Stomach smooth muscle (tissue), 2 donors: ENCODE measurements around the gene ST3GAL2.

Source experiments
- H3K27ac ChIP-seq: one replicate; pipeline ENCODE4 v1.7.0; 2013; ENCODE audit warnings: mild to moderate bottlenecking, low read length, inconsistent platforms
- H3K27me3 ChIP-seq, 2 donors: one replicate each; pipeline ENCODE4 v1.7.0; 2013; ENCODE audit warnings: low read length in 2 of 2; ENCODE audit not compliant: insufficient read depth in 2 of 2, control insufficient read depth in 1 of 2
- H3K36me3 ChIP-seq, 2 donors: one replicate each; pipeline ENCODE4 v1.7.0; 2013; ENCODE audit warnings: low read length in 2 of 2; ENCODE audit not compliant: control insufficient read depth in 2 of 2, insufficient read depth in 2 of 2
- H3K4me1 ChIP-seq: one replicate; pipeline ENCODE4 v1.7.0; 2013; ENCODE audit warnings: low read length; ENCODE audit not compliant: control insufficient read depth, insufficient read depth
- H3K4me3 ChIP-seq, 2 donors: one replicate each; pipeline ENCODE4 v1.7.0; 2013; ENCODE audit warnings: low read length in 2 of 2
- H3K9ac ChIP-seq, 2 donors: one replicate each; pipeline ENCODE4 v1.7.0; 2013; ENCODE audit warnings: low read length in 2 of 2, mild to moderate bottlenecking in 1 of 2
- H3K9me3 ChIP-seq, 2 donors: one replicate each; pipeline ENCODE4 v1.7.0; 2013; ENCODE audit warnings: low read length in 2 of 2; ENCODE audit not compliant: control insufficient read depth in 2 of 2
- donor health status: healthy.
- donor health status: Pancreatic carcinoma.

Gene ST3GAL2

GRCh38 chr16:70475054-70475871 lies 36.4 kb upstream of the ST3GAL2 start:
- Histone ChIP-seq H3K9me3 (no peaks in the 10 kb centered on the region), H3K36me3 (peaks cover 26 to 33% of the 10 kb centered on the region in 2 donors)

GRCh38 chr16:70474320-70475053 lies 35.6 kb upstream of the ST3GAL2 start:
- no peak overlapping the region for H3K4me3 ChIP-seq
- H3K27me3 ChIP-seq: no peaks in the 10 kb centered on the region
- no peak overlapping the region for H3K9ac ChIP-seq
- no peak overlapping the region for H3K27ac ChIP-seq
- peaks cover 18 to 29% of the 10 kb centered on the region in 2 donors for H3K36me3 ChIP-seq
- H3K4me1 ChIP-seq: peaks cover 10% of the 10 kb centered on the region
- no peaks in the 10 kb centered on the region for H3K9me3 ChIP-seq

More at GRCh38 chr16:70475054-70475871, 36.4 kb upstream of the ST3GAL2 start:
- Histone ChIP-seq H3K4me3 (no peak overlapping the region), H3K27me3 (no peaks in the 10 kb centered on the region), H3K9ac (no peak overlapping the region), H3K4me1 (peaks cover 10% of the 10 kb centered on the region), H3K27ac (no peak overlapping the region)

- no peaks in the 10 kb centered on the region for H3K27me3 ChIP-seq
- H3K9me3 ChIP-seq: no peaks in the 10 kb centered on the region
- H3K27ac ChIP-seq: no peak overlapping the region
- peaks cover 16 to 24% of the 10 kb centered on the region in 2 donors for H3K36me3 ChIP-seq
- peaks cover 7% of the 10 kb centered on the region for H3K4me1 ChIP-seq
- H3K9ac ChIP-seq: no peak overlapping the region
- H3K4me3 ChIP-seq: no peak overlapping the region
Observed at GRCh38 chr16:70473446-70474319, 34.8 kb upstream of the ST3GAL2 start.

- Histone ChIP-seq H3K27me3 (no peaks in the 10 kb centered on the region), H3K9me3 (no peaks in the 10 kb centered on the region), H3K4me3 (no peak overlapping the region), H3K4me1 (peaks cover 5% of the 10 kb centered on the region), H3K27ac (no peak overlapping the region), H3K9ac (no peak overlapping the region), H3K36me3 (peaks cover 12 to 24% of the 10 kb centered on the region in 2 donors)
Observed at GRCh38 chr16:70472786-70473433, 34.0 kb upstream of the ST3GAL2 start.

- no peak overlapping the region for H3K4me3 ChIP-seq
- no peaks in the 10 kb centered on the region for H3K4me1 ChIP-seq
- H3K27ac ChIP-seq: no peak overlapping the region
- no peaks in the 10 kb centered on the region for H3K27me3 ChIP-seq
- no peak overlapping the region for H3K9ac ChIP-seq
- H3K36me3 ChIP-seq: peaks cover 12 to 16% of the 10 kb centered on the region in 2 donors
- H3K9me3 ChIP-seq: no peaks in the 10 kb centered on the region
Observed at GRCh38 chr16:70470927-70471341, 32.0 kb upstream of the ST3GAL2 start.

- Histone ChIP-seq H3K36me3 (peaks cover 10 to 13% of the 10 kb centered on the region in 2 donors), H3K9ac (no peak overlapping the region), H3K4me3 (no peak overlapping the region), H3K27me3 (no peaks in the 10 kb centered on the region), H3K9me3 (no peaks in the 10 kb centered on the region), H3K27ac (no peak overlapping the region), H3K4me1 (no peaks in the 10 kb centered on the region)
Observed at GRCh38 chr16:70470141-70470926, 31.4 kb upstream of the ST3GAL2 start.

GRCh38 chr16:70468776-70469525 lies 30.1 kb upstream of the ST3GAL2 start:
- Histone ChIP-seq H3K36me3 (peaks cover 8 to 12% of the 10 kb centered on the region in 2 donors), H3K9me3 (no peaks in the 10 kb centered on the region), H3K4me3 (no peak overlapping the region), H3K27me3 (no peaks in the 10 kb centered on the region), H3K27ac (no peak overlapping the region), H3K4me1 (no peaks in the 10 kb centered on the region), H3K9ac (no peak overlapping the region)

- peaks cover 10 to 14% of the 10 kb centered on the region in 2 donors for H3K36me3 ChIP-seq
Observed at GRCh38 chr16:70467608-70468007, 28.7 kb upstream of the ST3GAL2 start.

GRCh38 chr16:70467113-70467512 lies 28.2 kb upstream of the ST3GAL2 start:
- peaks cover 10 to 14% of the 10 kb centered on the region in 2 donors for H3K36me3 ChIP-seq
- H3K4me1 ChIP-seq: no peaks in the 10 kb centered on the region
- H3K9me3 ChIP-seq: no peaks in the 10 kb centered on the region
- H3K9ac ChIP-seq: no peak overlapping the region
- H3K27ac ChIP-seq: no peak overlapping the region
- H3K27me3 ChIP-seq: no peaks in the 10 kb centered on the region
- H3K4me3 ChIP-seq: no peak overlapping the region

More at GRCh38 chr16:70467608-70468007, 28.7 kb upstream of the ST3GAL2 start:
- Histone ChIP-seq H3K4me1 (no peaks in the 10 kb centered on the region), H3K9me3 (no peaks in the 10 kb centered on the region), H3K27ac (no peak overlapping the region), H3K4me3 (no peak overlapping the region), H3K27me3 (no peaks in the 10 kb centered on the region), H3K9ac (no peak overlapping the region)
